ENCODE measurements around the gene RALGDS.

The RALGDS gene

GRCh38 chr9:133113949-133114885 is 6.8 kb downstream of the RALGDS start:
- H3K9me3 ChIP-seq (ENCODE audit: control insufficient read depth, insufficient read depth, low read length): no peaks in the 10 kb centered on the region
- H3K4me1 ChIP-seq (ENCODE audit: insufficient read depth, low read length): peaks cover 34% of the 10 kb centered on the region; the same call in 1 of the 2 replicates
- H3K36me3 ChIP-seq (ENCODE audit: insufficient read depth, low read length): peaks cover 3% of the 10 kb centered on the region; the same call in 1 of the 2 replicates
- H3K9ac ChIP-seq (ENCODE audit: low read depth, low read length): no peak overlapping the region

- Histone ChIP-seq H3K4me1 (ENCODE audit: insufficient read depth, low read length) (peaks cover 27% of the 10 kb centered on the region; the same call in 1 of the 2 replicates), H3K9me3 (ENCODE audit: control insufficient read depth, insufficient read depth, low read length) (no peaks in the 10 kb centered on the region), H3K9ac (ENCODE audit: low read depth, low read length) (no peak overlapping the region), H3K36me3 (ENCODE audit: insufficient read depth, low read length) (peaks cover 4% of the 10 kb centered on the region; the same call in 1 of the 2 replicates)
Measured at GRCh38 chr9:133113163-133113948, 7.7 kb downstream of the RALGDS start.

GRCh38 chr9:133112663-133113026 is 8.4 kb downstream of the RALGDS start:
- Histone ChIP-seq H3K9me3 (ENCODE audit: control insufficient read depth, insufficient read depth, low read length) (no peaks in the 10 kb centered on the region), H3K36me3 (ENCODE audit: insufficient read depth, low read length) (peaks cover 7% of the 10 kb centered on the region; the same call in 1 of the 2 replicates), H3K4me1 (ENCODE audit: insufficient read depth, low read length) (peaks cover 26% of the 10 kb centered on the region; the same call in 1 of the 2 replicates), H3K9ac (ENCODE audit: low read depth, low read length) (no peak overlapping the region)

- Histone ChIP-seq H3K4me1 (ENCODE audit: insufficient read depth, low read length) (peaks cover 26% of the 10 kb centered on the region; the same call in 1 of the 2 replicates), H3K9ac (ENCODE audit: low read depth, low read length) (no peak overlapping the region), H3K36me3 (ENCODE audit: insufficient read depth, low read length) (peaks cover 7% of the 10 kb centered on the region; the same call in 1 of the 2 replicates), H3K9me3 (ENCODE audit: control insufficient read depth, insufficient read depth, low read length) (no peaks in the 10 kb centered on the region)
Measured at GRCh38 chr9:133111808-133112662, 9.0 kb downstream of the RALGDS start.

GRCh38 chr9:133109931-133110650 is 10.9 kb downstream of the RALGDS start:
- Histone ChIP-seq H3K9me3 (ENCODE audit: control insufficient read depth, insufficient read depth, low read length) (no peaks in the 10 kb centered on the region), H3K36me3 (ENCODE audit: insufficient read depth, low read length) (peaks cover 10% of the 10 kb centered on the region; the same call in 1 of the 2 replicates), H3K9ac (ENCODE audit: low read depth, low read length) (no peak overlapping the region), H3K4me1 (ENCODE audit: insufficient read depth, low read length) (peaks cover 16% of the 10 kb centered on the region; the same call in 1 of the 2 replicates)

- peaks cover 7% of the 10 kb centered on the region; the same call in 1 of the 2 replicates for H3K4me1 ChIP-seq (ENCODE audit: insufficient read depth, low read length)
- H3K36me3 ChIP-seq (ENCODE audit: insufficient read depth, low read length): peaks cover 10% of the 10 kb centered on the region; the same call in 1 of the 2 replicates
- no peak overlapping the region for H3K9ac ChIP-seq (ENCODE audit: low read depth, low read length)
- no peaks in the 10 kb centered on the region for H3K9me3 ChIP-seq (ENCODE audit: control insufficient read depth, insufficient read depth, low read length)
Measured at GRCh38 chr9:133108794-133109641, 12.0 kb downstream of the RALGDS start.

GRCh38 chr9:133107961-133108793 is 12.9 kb downstream of the RALGDS start:
- H3K9ac ChIP-seq (ENCODE audit: low read depth, low read length): no peak overlapping the region

GRCh38 chr9:133107245-133107722 is 13.8 kb downstream of the RALGDS start:
- Histone ChIP-seq H3K36me3 (ENCODE audit: insufficient read depth, low read length) (peaks cover 10% of the 10 kb centered on the region; the same call in 1 of the 2 replicates), H3K4me1 (ENCODE audit: insufficient read depth, low read length) (no peaks in the 10 kb centered on the region), H3K9me3 (ENCODE audit: control insufficient read depth, insufficient read depth, low read length) (no peaks in the 10 kb centered on the region), H3K9ac (ENCODE audit: low read depth, low read length) (no peak overlapping the region)

More at GRCh38 chr9:133107961-133108793, 12.9 kb downstream of the RALGDS start:
- Histone ChIP-seq H3K9me3 (ENCODE audit: control insufficient read depth, insufficient read depth, low read length) (no peaks in the 10 kb centered on the region), H3K4me1 (ENCODE audit: insufficient read depth, low read length) (no peaks in the 10 kb centered on the region), H3K36me3 (ENCODE audit: insufficient read depth, low read length) (peaks cover 10% of the 10 kb centered on the region; the same call in 1 of the 2 replicates)

- no peak overlapping the region for H3K9ac ChIP-seq (ENCODE audit: low read depth, low read length)
- H3K4me1 ChIP-seq (ENCODE audit: insufficient read depth, low read length): no peaks in the 10 kb centered on the region
- H3K9me3 ChIP-seq (ENCODE audit: control insufficient read depth, insufficient read depth, low read length): no peaks in the 10 kb centered on the region
- peaks cover 13% of the 10 kb centered on the region; the same call in 1 of the 2 replicates for H3K36me3 ChIP-seq (ENCODE audit: insufficient read depth, low read length)
Measured at GRCh38 chr9:133106511-133107244, 14.4 kb downstream of the RALGDS start.

- Histone ChIP-seq H3K9me3 (ENCODE audit: control insufficient read depth, insufficient read depth, low read length) (no peaks in the 10 kb centered on the region), H3K9ac (ENCODE audit: low read depth, low read length) (no peak overlapping the region), H3K36me3 (ENCODE audit: insufficient read depth, low read length) (peaks cover 14% of the 10 kb centered on the region), H3K4me1 (ENCODE audit: insufficient read depth, low read length) (no peaks in the 10 kb centered on the region)
Measured at GRCh38 chr9:133105461-133105770, 15.6 kb downstream of the RALGDS start.

- no peak overlapping the region for H3K9ac ChIP-seq (ENCODE audit: low read depth, low read length)
- H3K9me3 ChIP-seq (ENCODE audit: control insufficient read depth, insufficient read depth, low read length): no peaks in the 10 kb centered on the region
- peaks cover 14% of the 10 kb centered on the region for H3K36me3 ChIP-seq (ENCODE audit: insufficient read depth, low read length)
- H3K4me1 ChIP-seq (ENCODE audit: insufficient read depth, low read length): no peaks in the 10 kb centered on the region
Measured at GRCh38 chr9:133104718-133105460, 16.2 kb downstream of the RALGDS start.

Data from ES-I3 (cell line).